Activated CD4-positive, alpha-beta T cell treated with anti-CD3 and anti-CD28 coated beads, Interleukin-2, amount 50 U/mL, for 1 hour (primary cell): Measurements from ENCODE around the gene ALDH5A1.
A peak's percentile ranks its signal among the peaks of the same experiment; 100 is the strongest.

ENCODE experiments used
- DNase-seq: peaks from one replicate; pipeline ENCODE4 v3.0.0-alpha.2; 2020

Gene ALDH5A1

GRCh38 chr6:24576447-24576846 is 81.7 kb downstream of the ALDH5A1 start:
- no peak for DNase-seq

GRCh38 chr6:24581084-24581669 is 86.4 kb downstream of the ALDH5A1 start:
- peak; percentile 81 for DNase-seq

- DNase-seq: peak; percentile 72
Measured at GRCh38 chr6:24583463-24584381, 89.0 kb downstream of the ALDH5A1 start.

- no peak for DNase-seq
Measured at GRCh38 chr6:24584382-24584720, 89.6 kb downstream of the ALDH5A1 start.
